ENCODE measurements around the gene ATF7. TPM values are rescaled to one million over a fixed set of nuclear protein-coding genes. Genes with fewer than 3 reads are reported as not detected.

The ATF7 gene
- total RNA-seq, 4 donors from 2014 or later = 25.6 to 38.0 (median 29.8) TPM

DNA sequence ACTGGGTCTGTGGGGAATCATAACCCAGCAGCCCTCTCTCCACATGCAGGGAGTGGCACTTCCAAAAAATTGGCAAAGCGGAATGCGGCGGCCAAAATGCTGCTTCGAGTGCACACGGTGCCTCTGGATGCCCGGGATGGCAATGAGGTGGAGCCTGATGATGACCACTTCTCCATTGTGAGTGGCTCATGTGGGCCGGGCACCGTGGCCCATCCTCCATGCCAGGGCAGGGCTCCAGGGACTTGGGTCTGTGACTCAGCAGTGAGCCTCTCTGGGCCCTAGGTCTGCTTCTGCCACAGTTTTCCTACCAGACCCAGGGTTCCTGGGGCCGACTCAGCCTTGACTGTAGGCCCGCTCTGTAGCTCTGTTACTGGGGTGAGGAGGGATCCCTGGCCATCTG lies 121.1 kb downstream of the ATF7 start:
- H3K27ac ChIP-seq = no peak overlapping the region
- H3K36me3 ChIP-seq = peaks cover 0 to 26% (median 0%) of the 10 kb centered on the region in 3 donors
- H3K4me3 ChIP-seq = no peak overlapping the region
- H3K9me3 ChIP-seq = no peaks in the 10 kb centered on the region
- H3K4me1 ChIP-seq = peaks cover 5 to 14% (median 8%) of the 10 kb centered on the region in 4 donors
- no peaks in the 10 kb centered on the region for H3K27me3 ChIP-seq
- TF ChIP-seq CTCF (IDR thresholded peaks at IDR 0.05) (no peak), POLR2A (IDR thresholded peaks at IDR 0.05) (no peak)
- no peak for DNase-seq

DNA sequence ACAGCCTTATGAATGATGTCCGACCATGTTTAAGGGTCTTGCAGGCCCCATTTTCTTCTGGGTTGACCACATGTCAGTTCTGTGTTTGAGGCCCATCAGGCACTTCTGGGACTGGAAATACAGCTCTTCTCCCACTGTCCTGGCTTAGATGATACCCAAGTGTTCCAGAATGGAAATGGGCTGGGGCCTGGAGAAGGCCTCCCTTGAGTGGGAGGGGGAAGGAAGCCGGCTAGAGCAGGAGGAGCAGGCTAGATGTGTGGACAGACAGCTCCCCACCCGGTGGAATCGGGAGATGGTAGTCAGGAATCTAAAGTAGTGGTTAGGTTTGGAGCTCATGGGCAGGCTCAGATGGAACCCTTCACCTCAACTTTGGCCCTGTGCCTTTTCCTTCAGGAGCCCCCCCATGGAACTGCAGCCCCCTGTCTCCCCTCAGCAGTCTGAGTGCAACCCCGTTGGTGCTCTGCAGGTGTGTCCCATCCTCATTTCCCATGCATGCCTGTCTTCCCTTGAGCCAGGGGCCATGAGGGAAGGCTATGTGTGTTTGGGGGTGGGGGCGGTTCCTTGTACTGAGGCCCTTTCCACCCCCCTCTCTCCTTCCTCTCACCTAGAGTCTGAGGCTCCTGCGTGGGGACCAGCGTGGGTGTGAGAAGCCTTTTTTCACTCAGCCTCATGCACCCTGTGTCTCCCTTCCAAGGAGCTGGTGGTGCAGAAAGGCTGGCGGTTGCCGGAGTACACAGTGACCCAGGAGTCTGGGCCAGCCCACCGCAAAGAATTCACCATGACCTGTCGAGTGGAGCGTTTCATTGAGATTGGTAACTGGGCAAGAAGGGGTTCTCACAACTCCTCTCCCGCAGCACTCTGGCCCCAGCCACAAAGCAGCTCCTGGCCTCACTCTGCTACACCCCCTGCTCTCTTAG lies 121.9 kb downstream of the ATF7 start:
- no peak for DNase-seq
- Histone ChIP-seq H3K4me1 (peaks cover 5 to 15% (median 11%) of the 10 kb centered on the region in 4 donors), H3K27ac (no peak overlapping the region), H3K27me3 (no peaks in the 10 kb centered on the region), H3K9me3 (no peaks in the 10 kb centered on the region), H3K36me3 (peaks cover 0 to 26% (median 0%) of the 10 kb centered on the region in 3 donors), H3K4me3 (no peak overlapping the region)
- no peak for TF ChIP-seq POLR2A (IDR thresholded peaks at IDR 0.05)
- no peak for TF ChIP-seq CTCF (IDR thresholded peaks at IDR 0.05)

DNA sequence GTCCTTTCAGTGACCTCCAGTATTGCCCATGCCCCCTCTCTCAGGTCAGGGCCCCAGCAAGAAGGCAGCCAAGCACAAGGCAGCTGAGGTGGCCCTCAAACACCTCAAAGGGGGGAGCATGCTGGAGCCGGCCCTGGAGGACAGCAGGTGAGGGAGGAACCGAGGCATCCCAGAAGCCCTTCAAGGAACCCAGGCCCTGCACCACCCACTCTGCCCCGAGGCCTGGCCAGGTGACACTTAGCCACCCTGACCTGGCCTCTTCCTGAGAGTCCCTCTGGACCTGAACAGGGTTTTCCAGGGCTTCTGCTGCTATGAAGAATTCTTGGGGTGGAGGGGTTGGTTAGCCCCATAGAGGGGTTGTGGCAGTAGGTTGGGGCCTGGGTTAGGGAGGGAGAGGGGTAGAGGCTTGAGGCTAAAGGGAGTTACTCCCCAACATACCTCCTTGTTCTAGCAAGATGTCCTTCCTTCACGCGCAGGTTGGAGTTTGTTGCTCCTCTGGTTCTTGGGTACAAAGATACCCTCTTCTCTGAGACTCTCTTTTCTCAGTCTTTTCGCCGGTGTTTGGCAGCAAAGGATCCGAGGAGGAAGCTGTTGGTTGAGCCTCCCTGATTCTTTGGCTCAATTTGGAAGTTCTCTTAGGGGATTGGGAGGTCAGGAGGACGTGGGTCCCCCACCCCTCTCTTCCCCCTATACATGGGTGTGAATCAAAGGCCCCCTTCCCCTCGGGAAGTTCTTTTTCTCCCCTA lies 123.0 kb downstream of the ATF7 start:
- Histone ChIP-seq H3K27me3 (no peaks in the 10 kb centered on the region), H3K27ac (no peak overlapping the region), H3K4me1 (peaks cover 5 to 16% (median 12%) of the 10 kb centered on the region in 4 donors), H3K4me3 (no peak overlapping the region), H3K36me3 (peaks cover 0 to 26% (median 0%) of the 10 kb centered on the region in 3 donors), H3K9me3 (no peaks in the 10 kb centered on the region)
- no peak for TF ChIP-seq POLR2A (IDR thresholded peaks at IDR 0.05)
- TF ChIP-seq CTCF (IDR thresholded peaks at IDR 0.05) = no peak
- peak in 1 of 3 donors; percentile 46 for DNase-seq

GRCh38 chr12:53502331-53502730 lies 123.9 kb downstream of the ATF7 start:
- no peaks in the 10 kb centered on the region for H3K27me3 ChIP-seq
- H3K9me3 ChIP-seq = no peaks in the 10 kb centered on the region
- peaks cover 0 to 23% (median 0%) of the 10 kb centered on the region in 3 donors for H3K36me3 ChIP-seq
- H3K27ac ChIP-seq = peak overlapping the region in 3 of 4 donors; percentile 94 to 98 (median 96)
- TF ChIP-seq POLR2A (IDR thresholded peaks at IDR 0.05) (no peak), CTCF (IDR thresholded peaks at IDR 0.05) (no peak)
- H3K4me3 ChIP-seq = peak overlapping the region in 1 of 4 donors; percentile 86
- H3K4me1 ChIP-seq = peaks cover 5 to 17% (median 12%) of the 10 kb centered on the region in 4 donors
- no peak for DNase-seq

DNA sequence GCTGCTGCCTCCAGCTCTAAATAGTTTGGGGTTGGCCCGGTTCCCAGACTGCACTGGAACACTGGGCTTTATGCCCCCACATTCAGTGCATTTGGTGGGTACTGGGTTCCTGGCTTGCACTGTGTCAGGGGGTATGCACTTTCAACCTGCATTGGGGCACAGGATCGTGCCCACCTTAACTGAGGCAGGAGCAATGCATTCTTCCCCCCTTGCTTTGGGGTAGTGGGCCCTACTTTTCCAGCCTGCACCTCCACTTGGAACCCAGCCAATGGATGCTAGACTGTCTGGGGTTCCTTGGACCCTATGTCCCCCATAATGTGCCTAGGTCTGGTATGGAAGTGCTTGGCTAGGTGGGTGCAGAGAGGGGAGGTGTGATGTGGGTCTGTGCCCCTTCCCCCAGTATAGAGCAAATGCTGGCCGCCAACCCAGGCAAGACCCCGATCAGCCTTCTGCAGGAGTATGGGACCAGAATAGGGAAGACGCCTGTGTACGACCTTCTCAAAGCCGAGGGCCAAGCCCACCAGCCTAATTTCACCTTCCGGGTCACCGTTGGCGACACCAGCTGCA lies 124.5 kb downstream of the ATF7 start:
- peaks cover 5 to 17% (median 12%) of the 10 kb centered on the region in 4 donors for H3K4me1 ChIP-seq
- peak in 1 of 3 donors; percentile 50 for DNase-seq
- peak overlapping the region; percentile 94 to 98 (median 96) for H3K27ac ChIP-seq
- no peaks in the 10 kb centered on the region for H3K9me3 ChIP-seq
- peak overlapping the region; percentile 63 to 86 (median 73) for H3K4me3 ChIP-seq
- no peaks in the 10 kb centered on the region for H3K27me3 ChIP-seq
- no peak for TF ChIP-seq POLR2A (IDR thresholded peaks at IDR 0.05)
- no peak for TF ChIP-seq CTCF (IDR thresholded peaks at IDR 0.05)
- peaks cover 0 to 17% (median 0%) of the 10 kb centered on the region in 3 donors for H3K36me3 ChIP-seq
